Activated effector memory CD4-positive, alpha-beta T cell treated with Interleukin-2 at 50 U/mL for 16 hours (primary cell): Measurements from ENCODE around the gene CREB5.
"Not testable (repeated sequence)": the region's sequence is repeated elsewhere in the genome, so short reads cannot be mapped to it uniquely, and the experiment has no call there.

Source experiments
- DNase-seq: peaks from one replicate; pipeline ENCODE4 v3.0.0-alpha.2; 2020

The CREB5 gene

DNA sequence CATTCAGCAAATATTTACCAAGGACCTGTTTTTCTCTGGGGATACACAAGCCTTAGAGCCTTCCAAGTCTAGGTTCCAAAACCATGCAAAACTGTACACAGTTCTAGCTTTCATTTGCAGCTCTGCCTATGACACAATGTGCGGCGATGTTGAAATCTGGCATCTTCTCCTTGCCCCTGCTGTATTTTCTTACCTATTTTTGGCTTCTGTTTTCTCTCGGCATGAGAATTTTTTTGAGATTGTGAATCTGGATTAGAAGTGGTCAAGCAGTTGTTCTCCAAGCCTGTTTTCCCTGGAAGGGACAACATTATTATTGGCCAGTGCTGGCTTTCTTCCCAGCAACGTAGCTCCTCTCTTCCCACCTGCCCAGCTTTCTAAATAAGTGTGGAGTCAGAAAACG is 176.3 kb downstream of the CREB5 start:
- no peak for DNase-seq

DNA sequence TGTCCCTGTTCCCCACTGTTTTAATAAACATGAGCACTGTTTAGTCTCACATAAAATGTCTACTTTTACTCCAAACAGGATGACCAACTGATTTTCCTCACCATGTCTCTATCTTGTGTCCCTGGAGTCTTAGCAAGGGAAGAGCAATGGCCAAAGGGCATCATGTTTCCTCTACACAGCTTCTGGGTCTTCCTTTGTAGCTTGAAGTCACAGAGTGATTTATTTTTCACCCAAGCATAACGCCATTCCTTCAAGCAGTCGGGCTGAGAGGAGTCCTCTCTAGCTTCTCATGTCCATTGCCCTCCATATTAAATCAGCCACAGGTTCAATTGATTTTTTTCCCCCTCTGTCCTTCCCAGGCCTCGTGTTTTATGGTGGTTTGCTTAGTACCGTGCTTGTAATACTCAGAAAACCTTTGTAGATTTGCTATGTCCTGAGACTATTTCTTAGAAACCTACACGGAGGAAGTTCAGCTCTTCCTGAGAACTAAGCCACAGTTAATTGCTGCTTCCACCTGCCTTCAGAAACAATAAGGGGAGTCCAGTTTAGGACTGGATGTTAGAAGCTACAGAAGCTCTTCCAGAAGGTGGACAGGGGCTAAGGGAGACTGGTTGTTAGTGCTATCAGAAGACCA is 178.8 kb downstream of the CREB5 start:
- DNase-seq, result no peak

DNA sequence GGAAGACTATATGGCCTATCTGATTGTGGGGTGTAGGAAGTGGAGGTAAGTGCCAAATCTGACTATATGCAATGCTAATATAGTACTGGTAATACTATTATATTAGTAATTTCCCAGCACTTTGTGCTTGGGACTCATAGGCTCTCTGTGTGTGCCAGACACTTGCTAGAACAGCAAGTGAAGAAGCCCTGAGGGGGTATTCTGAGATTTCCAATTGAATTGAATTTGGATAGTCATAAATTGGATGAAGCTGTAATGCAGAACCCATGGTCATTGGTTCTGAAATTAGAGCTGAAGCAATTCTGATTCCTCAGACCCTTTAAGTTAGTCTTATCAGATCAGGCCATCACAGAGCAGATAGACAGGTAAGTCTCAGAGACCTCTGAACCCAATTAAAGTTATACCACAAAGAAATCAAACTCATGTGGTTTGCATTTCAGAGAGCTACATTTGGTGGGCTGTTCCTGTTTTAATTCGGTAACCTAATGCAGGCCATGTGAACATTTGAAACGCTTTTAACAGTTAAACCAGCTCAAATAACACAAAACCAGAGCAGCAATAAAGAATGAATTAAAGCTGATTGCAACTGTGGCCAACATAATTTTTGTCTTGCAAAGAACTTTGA is 179.5 kb downstream of the CREB5 start:
- DNase-seq, result no peak

DNA sequence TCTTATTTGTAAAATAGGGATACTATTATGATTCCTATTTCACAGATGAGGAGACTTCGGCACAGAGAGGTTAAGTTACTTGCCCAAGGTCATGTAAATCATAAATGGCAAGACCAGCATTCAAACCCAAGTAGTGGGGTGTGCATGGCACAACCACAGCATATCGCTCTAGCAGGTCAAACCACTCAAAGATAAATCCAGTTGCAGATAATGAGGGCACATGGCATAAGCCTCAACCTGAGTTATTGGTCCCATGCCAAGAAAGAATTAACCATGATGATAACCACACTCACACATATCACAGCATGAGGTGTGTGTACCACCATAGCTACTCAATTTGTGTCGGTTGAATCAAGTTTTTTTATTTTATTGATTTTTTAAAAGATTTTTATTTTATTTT is 180.5 kb downstream of the CREB5 start:
- no peak for DNase-seq

DNA sequence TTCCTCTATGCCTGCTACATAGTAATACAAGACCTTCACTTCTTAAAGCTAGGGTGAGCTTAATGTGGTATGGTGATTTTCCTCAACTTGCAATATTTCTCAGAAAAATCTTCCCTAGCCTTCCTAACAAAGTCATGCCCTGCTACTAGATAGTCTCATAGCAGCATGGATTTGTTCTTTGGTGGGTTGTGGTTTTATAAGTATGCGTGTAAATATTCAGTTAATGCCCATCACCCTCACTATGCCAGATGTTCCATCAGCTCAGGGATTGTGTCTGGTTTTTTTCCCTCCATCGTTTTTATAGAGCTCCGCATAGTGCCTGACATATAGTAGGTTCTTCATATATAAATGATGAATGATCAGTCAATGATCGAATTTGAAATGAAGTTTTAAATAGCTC is 182.8 kb downstream of the CREB5 start:
- DNase-seq, result no peak

DNA sequence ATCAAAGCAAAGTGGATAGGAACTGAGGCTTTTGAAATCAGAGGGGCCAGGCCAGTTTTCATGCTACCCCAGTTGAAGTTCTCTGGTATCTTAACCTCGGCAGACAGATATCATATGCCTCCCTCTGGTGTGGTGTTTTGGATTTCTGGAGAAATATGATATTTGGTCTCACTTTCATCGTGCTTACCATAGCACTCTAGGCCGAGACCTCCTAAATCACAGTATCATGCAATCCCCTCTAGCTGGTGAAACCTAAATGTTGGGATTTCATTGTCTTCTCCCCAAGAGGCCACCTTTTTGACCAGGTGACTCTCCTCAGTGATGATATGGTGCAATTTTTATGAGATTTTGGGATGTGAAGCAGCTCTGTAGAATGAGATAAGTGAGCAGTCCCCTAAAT is 183.5 kb downstream of the CREB5 start:
- DNase-seq, result no peak

DNA sequence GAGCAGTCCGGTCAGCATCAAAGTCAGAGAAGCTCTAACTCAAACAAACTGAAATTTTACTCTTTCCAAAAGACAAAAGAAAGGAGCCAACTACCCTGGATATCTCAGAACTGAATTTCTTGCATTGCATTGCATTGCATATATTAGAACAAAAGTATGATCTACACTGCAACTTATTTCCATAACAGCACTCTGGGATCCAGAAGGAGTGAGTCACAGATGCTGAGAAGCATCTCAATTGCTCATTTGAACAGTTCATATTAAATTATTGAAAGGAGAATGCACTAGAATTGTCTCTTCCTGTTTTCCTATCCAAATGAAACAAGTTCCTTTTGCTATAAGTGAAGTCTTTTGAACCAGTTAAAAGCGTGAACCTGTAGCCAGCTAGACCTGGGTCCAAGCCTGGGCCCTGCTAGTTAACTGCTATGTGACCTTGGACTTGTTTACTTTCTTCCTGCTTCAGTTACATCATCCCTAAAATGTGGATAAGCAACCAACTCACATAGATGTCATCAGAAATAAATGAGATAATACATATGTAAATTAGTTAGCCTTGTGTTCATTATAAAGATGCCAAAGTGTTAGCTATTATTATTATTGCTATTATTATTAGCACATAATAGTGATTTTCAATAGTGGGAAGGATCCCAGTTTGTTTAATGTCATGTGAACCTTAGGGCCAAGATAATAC is 184.1 kb downstream of the CREB5 start:
- DNase-seq, result no peak

DNA sequence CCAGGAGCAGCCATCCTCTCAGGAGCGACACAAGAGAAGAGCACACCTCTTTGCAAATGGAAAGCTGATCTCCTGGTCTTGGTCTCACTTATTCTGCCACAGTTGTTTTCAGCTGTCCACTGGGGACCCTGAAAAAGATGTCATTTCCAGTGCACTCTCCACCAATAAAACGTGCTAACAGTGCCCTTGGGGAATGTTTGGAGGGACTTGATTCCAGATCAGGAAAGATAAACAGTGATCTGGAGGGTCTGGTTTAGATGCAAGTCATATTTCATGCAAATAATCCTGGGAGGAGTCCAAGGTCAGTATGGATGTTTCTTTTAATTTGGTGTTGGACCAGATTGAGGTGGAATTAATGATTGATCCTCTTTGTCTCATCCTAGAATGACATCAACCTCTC is 185.0 kb downstream of the CREB5 start:
- no peak for DNase-seq

DNA sequence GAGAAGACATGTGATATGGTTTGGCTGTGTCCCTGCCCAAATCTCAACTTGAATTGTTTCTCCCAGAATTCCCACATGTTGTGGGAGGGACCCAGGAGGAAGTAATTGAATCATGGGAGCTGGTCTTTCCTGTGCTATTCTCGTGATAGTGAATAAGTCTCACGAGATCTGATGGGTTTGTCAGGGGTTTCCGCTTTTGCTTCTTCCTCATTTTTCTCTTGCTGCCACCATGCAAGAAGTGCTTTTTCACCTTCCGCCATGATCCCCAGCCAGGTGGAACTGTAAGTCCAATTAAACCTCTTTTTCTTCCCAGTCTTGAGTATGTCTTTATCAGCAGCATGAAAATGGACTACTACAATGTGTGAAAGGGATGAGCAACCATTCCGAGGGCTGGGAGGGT is 185.7 kb downstream of the CREB5 start:
- DNase-seq, result not testable (repeated sequence)

DNA sequence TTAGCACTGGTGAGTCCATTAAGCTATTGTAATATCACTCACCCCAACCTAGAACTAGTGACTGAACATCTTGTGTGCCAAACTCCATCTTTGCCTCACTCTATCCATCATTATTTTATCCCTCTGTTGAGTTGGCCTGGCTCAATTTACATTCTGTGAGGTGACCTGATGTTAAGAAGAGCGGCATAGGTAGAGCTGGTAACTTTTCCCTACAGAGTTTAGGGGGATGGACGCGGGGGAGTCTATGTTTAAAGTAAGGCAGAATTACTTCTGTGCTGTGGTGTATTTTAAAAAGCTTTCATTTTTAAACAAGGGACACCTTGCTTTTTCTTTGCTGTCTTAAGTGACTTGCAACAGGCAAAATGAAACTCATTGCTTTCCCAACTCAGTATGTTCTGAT is 186.3 kb downstream of the CREB5 start:
- no peak for DNase-seq

DNA sequence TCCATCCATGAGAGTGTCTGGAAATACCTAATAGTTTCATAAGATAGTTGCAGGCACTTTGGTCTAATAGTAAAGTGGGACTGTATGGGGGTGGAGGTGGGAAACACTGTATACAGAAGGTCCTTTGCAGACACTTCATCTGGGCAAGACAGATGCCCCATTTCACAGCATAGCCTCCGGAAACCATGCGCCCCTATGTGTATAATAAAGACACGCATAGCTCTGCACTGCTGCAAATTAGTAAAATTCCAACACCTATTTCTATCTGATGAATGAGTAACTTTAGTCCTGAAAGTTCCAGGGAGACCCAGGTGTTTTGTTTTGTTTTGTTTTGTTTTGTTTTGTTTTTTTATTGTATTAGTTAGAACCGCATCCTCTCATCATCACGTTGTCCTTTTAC is 187.1 kb downstream of the CREB5 start:
- no peak for DNase-seq

DNA sequence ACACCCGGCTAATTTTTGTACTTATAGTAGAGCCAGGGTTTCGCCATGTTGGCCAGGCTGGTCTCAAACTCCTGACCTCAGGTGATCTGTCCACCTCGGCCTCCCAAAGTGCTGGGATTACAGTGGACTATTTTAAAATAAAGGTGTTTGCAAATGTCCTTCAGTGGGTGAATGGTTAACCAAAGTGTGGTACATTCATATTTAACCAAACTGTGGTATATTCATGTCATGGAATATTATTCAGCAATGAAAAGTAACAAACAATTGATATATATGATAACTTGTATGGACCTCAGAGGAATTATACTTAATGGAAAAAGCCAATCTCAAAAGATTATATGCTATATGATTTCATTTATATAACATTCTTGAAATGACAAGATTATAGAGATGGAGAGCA is 190.0 kb downstream of the CREB5 start:
- no peak for DNase-seq

DNA sequence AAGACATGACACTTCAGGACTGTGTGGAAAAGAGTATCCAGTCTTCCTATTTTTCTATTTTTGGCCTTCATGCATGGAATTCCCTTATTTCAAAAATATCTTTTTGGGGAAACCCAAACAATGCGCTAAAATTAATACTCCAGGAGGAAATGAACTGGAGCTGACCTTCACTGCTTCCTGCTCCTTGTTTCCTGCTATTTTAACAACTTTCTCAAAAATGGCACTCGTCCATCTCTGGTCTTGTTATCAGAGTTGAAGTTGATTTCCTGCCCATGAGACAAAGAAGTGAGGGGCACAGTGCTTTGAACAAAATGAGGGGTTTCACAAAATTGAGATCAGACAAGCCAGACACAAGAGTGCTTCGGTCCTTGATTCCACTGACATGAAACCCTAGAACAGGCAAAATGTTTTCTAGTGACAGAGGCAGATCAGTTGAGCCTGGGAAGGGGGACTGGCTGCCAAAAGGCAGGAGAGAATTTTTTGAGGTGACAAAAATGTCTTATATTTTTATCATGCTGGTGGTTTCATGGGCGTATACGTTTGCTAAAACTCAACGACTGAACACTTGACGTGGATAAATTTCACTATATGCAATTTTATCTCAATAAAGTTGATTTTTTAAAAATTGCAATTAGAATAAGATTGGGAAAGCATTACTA is 193.2 kb downstream of the CREB5 start:
- DNase-seq, result no peak

DNA sequence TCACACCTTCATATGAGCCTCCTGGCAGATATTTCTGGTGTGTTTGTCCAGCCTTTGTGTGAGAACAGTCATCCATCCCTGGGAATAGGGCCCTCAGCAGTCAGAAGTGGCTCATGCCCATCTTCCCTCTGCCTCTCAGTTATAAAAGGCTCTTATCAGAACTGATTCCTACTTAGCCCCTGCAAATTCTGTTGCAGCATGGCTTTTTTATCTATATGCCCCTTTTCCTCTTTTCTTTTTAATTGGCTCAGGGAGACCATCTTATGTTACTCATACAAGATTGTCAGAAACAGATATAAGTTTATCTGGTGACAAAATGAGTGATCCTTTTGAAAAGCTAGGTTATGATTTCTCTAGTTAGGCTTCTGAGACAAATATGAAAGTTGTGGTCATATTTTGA is 194.1 kb downstream of the CREB5 start:
- no peak for DNase-seq

DNA sequence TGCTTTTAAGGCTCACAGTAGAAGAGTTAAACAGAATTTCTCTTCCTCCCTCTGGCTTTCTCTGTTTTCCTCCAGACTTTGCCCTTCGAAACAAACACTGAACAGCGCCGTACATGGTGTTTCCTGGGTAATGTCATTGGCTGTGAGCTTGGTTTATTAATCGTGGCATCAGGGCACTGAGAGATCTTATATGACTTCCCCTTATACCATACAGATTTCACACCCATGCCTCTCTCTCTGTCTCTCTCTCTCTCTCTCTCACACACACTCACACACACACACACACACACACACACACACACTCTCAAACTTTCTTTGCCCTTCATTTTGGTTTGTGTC is 195.5 kb downstream of the CREB5 start:
- DNase-seq, result no peak

DNA sequence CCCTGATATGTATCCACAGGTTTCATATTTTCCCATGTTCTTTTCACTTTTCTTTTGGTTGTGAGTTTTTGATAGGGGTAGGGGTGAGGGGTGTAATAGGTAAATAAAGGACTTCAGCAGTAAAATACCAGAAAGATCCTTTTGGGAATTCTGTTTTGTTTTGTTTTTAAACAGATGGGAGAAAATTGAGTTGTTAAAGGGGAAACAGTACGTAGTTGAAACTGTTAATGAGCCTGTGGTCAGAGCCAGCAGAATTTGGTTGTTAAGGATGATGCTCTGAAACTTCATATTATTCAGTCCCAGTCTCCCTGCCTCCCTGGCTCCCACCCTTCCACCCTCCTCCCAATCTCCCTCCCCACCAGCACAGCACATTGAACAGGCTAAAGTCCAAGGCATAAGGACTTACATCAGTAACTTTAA is 195.9 kb downstream of the CREB5 start:
- DNase-seq, result no peak

DNA sequence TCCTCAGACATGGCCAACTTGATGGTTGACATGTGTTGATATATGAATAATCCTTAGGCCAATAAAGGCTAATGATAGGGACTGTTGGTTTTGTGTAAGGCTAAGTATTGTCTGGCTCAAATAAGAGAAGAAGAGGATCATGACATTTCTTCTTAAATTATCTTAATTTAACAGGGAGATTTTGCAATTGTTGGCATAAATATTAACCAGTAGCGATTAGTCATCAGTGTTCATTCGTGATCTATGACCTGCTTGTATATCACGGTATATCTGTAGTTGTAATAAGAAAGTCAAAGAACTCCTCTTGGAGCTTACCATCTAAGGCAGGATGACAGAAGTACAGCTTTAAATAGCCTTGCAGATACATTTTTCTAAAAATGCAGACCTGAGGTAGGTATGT is 196.4 kb downstream of the CREB5 start:
- DNase-seq, result no peak

DNA sequence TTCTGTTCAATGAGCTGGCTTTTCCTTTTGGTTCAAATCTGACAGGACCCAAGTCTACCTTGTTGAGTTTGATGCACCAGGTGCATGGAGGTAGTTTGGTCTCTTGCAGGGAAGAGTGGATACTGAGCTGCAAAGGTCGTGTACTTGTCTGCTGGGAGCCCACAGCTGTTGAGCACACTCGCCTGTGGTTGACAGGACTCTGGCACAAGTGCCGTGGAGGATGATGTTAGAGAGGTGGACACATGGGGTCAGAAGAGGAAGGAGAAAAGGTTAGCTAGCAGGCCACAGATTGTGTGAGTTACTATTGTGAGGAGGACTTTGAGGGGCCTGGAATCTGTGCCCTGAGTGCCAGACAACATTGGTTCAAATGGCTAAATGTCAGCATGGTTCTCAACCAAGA is 197.3 kb downstream of the CREB5 start:
- DNase-seq, result no peak

DNA sequence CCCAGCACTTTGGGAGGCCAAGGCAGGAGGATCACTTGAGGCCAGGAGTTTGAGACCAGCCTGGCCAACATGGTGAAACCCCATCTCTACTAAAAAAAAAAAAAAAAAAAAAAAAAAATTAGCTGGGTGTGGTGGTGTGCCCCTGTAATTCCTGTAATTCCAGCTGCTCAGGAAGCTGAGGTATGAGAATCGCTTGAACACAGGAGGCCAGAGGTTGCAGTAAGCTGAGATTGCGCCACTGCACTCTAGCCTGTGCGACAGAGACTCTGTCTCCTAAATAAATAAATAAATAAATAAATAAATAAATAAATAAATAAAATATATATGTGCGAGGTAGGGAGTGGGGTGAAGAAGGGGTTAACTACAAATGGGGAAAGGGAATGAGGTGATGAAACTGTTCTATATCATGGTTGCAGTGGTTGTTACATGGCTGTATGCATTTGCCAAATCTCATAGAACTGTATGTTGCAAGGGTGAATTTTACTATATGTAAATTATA is 199.1 kb downstream of the CREB5 start:
- not testable (repeated sequence) for DNase-seq

DNA sequence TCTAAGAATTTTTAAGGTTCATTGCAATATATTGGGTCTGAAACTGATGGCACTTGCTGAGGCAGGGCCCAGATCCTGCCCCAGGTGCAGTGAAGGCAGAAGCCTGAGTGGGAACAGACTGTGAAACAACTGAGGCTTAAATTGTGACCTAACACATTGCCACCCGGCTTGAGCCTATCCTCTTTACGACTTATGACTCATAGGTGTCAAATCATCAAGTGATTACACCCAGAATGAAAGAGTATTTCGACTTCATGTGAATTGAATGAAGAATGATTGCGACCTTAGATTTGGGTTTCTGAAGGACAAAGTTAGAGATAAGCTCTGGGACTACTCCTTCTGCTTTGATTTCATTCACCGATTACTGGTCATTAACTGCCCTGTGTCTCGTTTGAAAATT is 200.9 kb downstream of the CREB5 start:
- DNase-seq, result no peak

DNA sequence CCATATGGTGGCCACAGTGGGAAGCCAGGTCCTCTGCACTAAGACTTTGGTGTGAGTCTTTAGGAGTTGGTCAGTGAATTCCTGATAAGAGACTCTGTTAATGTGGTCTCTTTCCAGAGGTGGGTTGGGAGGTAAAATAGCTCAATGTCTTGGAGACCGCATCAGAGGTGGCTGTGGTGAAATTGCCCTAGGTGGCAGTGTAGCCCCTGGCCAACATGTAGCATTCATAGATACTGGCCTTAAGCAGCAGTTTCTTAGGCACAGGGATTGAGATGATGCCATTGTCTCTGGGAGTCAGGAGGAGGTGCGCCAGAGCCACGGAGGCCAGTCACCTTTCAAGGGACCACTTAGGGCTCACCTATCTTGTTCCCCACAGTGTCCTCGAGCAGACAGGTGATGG is 202.8 kb downstream of the CREB5 start:
- DNase-seq, result no peak

DNA sequence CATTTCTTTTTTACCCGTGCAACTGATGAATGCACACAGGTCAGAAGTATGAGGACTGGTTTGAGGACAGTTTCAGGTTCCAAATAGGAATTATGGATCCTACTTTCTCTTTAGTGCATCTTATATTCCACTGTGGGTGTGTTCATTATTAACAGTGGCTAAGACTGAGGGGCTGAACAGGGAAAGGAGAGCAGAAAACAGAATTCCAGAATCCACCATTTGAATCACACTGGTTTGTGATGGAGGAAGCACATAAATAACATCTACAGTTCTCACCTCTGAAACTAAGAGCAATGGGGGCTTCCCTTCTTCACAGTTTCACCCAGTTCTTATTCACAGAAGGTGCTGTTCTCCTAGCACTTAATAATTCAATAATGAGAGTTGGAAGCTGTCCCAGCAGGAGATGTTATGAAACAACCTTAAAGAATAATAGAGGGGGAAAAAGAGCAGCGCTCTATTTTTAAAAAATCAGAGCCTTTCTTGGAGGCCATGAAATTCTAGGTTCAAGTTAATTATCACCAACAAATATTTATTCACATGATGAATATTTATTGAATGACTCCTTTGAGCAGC is 205.1 kb downstream of the CREB5 start:
- no peak for DNase-seq

DNA sequence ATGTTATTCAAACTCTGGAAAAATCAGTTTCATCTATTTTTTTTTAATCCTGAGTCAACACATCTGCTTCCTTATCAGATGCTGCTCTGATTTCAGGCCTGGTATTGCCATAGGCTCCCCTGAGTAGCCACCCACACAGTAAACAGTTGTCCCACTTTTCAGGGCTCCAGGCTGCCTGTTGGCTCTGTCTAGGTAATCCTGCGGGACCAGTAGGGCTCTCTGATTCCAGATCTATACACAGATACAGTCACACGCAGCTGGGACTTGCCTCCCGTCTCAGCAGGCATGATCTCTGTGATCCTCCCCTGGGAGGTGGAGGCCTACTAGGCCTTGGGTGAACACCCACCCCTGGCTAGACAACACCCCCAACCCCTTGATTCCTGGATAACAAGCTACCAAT is 206.1 kb downstream of the CREB5 start:
- DNase-seq, result no peak

DNA sequence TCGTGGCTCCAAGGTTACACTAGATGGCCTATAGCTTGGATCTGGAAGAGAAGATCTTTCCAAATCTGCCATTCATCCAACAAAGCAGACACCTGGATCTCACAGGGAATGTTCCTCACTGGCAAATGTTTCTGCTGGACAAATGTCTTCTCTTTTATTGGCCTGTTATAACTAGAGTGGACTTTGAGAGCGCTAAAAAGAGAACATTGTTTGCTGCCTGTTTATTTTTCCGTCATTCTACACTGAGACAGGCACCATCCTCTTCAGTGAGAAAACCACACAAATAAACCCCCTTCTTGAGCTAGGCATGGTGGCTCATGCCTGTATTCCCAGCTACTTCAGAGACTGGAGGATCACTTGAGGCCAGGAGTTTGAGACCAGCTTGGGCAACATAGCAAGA is 206.9 kb downstream of the CREB5 start:
- DNase-seq, result no peak
